Immature natural killer cell (primary cell): ENCODE measurements around the gene SPDYE4. TPM values are rescaled to one million over a fixed set of nuclear protein-coding genes. Genes with fewer than 3 reads are reported as not detected.
A peak's percentile ranks its signal among the peaks of the same experiment; 100 is the strongest.

Experiments
- DNase-seq, 3 donors: peaks; one replicate each; pipeline ENCODE4 v3.0.0; 2022; ENCODE audit warnings: mixed read lengths in 1 of 3
- H3K27ac Mint-ChIP-seq, 6 donors: one replicate each; pipeline ENCODE4 v1.8.0; 2020; ENCODE audit warnings: mixed read lengths in 6 of 6, mild to moderate bottlenecking in 5 of 6, inconsistent platforms in 4 of 6, moderate library complexity in 3 of 6
- H3K27me3 Mint-ChIP-seq, 3 donors: one replicate each; pipeline ENCODE4 v1.8.0; 2020 to 2021; ENCODE audit warnings: low read depth in 3 of 3, mild to moderate bottlenecking in 3 of 3, mixed read lengths in 3 of 3, moderate library complexity in 3 of 3, inconsistent platforms in 1 of 3
- H3K36me3 Mint-ChIP-seq, 3 donors: one replicate each; pipeline ENCODE4 v1.8.0; 2020; ENCODE audit warnings: mixed read lengths in 3 of 3, inconsistent platforms in 2 of 3, mild to moderate bottlenecking in 2 of 3
- H3K4me1 Mint-ChIP-seq, 2 donors: one replicate each; pipeline ENCODE4 v1.8.0; 2020; ENCODE audit warnings: inconsistent platforms in 2 of 2, mild to moderate bottlenecking in 2 of 2, mixed read lengths in 2 of 2, moderate library complexity in 1 of 2
- H3K4me3 Mint-ChIP-seq, 5 donors: one replicate each; pipeline ENCODE4 v1.8.0; 2020; ENCODE audit warnings: mild to moderate bottlenecking in 5 of 5, mixed read lengths in 5 of 5, inconsistent platforms in 3 of 5, moderate library complexity in 3 of 5
- H3K9me3 Mint-ChIP-seq, 6 donors: one replicate each; pipeline ENCODE4 v1.8.0; 2020; ENCODE audit warnings: mild to moderate bottlenecking in 6 of 6, mixed read lengths in 6 of 6, inconsistent platforms in 4 of 6, moderate library complexity in 3 of 6
- polyA plus RNA-seq, 3 donors: library from polyadenylated mRNA; unstranded; fragments of 300-500 nt; fragmentation: Illumina TruSeq; gene quantifications; one replicate each; pipeline ENCODE4 v1.2.3, GENCODE V29; 2021

The SPDYE4 gene
- polyA plus RNA-seq, 3 donors from 2014 or later: not detected

GRCh38 chr17:8757189-8757588, 1.2 kb downstream of the SPDYE4 start:
- DNase-seq: no peak
- H3K4me1 Mint-ChIP-seq: no peaks in the 10 kb centered on the region
- no peaks in the 10 kb centered on the region for H3K9me3 Mint-ChIP-seq
- H3K4me3 Mint-ChIP-seq: no peak overlapping the region
- H3K36me3 Mint-ChIP-seq: no peaks in the 10 kb centered on the region
- H3K27ac Mint-ChIP-seq: no peak overlapping the region
- H3K27me3 Mint-ChIP-seq: peaks cover 0 to 13% (median 3%) of the 10 kb centered on the region in 3 donors

GRCh38 chr17:8755590-8756255, 2.6 kb downstream of the SPDYE4 start:
- no peak for DNase-seq
- H3K9me3 Mint-ChIP-seq: no peaks in the 10 kb centered on the region
- no peaks in the 10 kb centered on the region for H3K4me1 Mint-ChIP-seq
- no peak overlapping the region for H3K27ac Mint-ChIP-seq
- peaks cover 0 to 13% (median 3%) of the 10 kb centered on the region in 3 donors for H3K27me3 Mint-ChIP-seq
- no peak overlapping the region for H3K4me3 Mint-ChIP-seq
- H3K36me3 Mint-ChIP-seq: no peaks in the 10 kb centered on the region

- Mint-ChIP-seq H3K27ac (no peak overlapping the region), H3K36me3 (no peaks in the 10 kb centered on the region), H3K4me1 (no peaks in the 10 kb centered on the region), H3K27me3 (peaks cover 0 to 7% (median 3%) of the 10 kb centered on the region in 3 donors), H3K9me3 (no peaks in the 10 kb centered on the region), H3K4me3 (no peak overlapping the region)
- DNase-seq: no peak
Observed at GRCh38 chr17:8754890-8755289, 3.5 kb downstream of the SPDYE4 start.

GRCh38 chr17:8753976-8754440, 4.3 kb downstream of the SPDYE4 start:
- Mint-ChIP-seq H3K27me3 (peaks cover 0 to 9% (median 2%) of the 10 kb centered on the region in 3 donors), H3K4me3 (no peak overlapping the region), H3K36me3 (no peaks in the 10 kb centered on the region), H3K27ac (no peak overlapping the region), H3K9me3 (no peaks in the 10 kb centered on the region), H3K4me1 (no peaks in the 10 kb centered on the region)
- no peak for DNase-seq

- Mint-ChIP-seq H3K27me3 (peaks cover 0 to 12% (median 2%) of the 10 kb centered on the region in 3 donors), H3K27ac (no peak overlapping the region), H3K9me3 (no peaks in the 10 kb centered on the region), H3K4me1 (no peaks in the 10 kb centered on the region), H3K36me3 (peaks cover 0 to 4% (median 0%) of the 10 kb centered on the region in 3 donors), H3K4me3 (no peak overlapping the region)
- DNase-seq: no peak
Observed at GRCh38 chr17:8753136-8753975, 5.0 kb downstream of the SPDYE4 start.

GRCh38 chr17:8749616-8750015, 8.7 kb downstream of the SPDYE4 start:
- no peak overlapping the region for H3K27ac Mint-ChIP-seq
- H3K9me3 Mint-ChIP-seq: no peaks in the 10 kb centered on the region
- H3K36me3 Mint-ChIP-seq: peaks cover 0 to 4% (median 0%) of the 10 kb centered on the region in 3 donors
- no peak overlapping the region for H3K4me3 Mint-ChIP-seq
- no peak for DNase-seq
- H3K27me3 Mint-ChIP-seq: peaks cover 6 to 16% (median 14%) of the 10 kb centered on the region in 3 donors
- peaks cover 0 to 10% of the 10 kb centered on the region in 2 donors for H3K4me1 Mint-ChIP-seq

GRCh38 chr17:8747742-8748141, 10.6 kb downstream of the SPDYE4 start:
- Mint-ChIP-seq H3K27ac (peak overlapping the region in 1 of 6 donors; percentile 14), H3K4me3 (no peak overlapping the region), H3K4me1 (peaks cover 0 to 10% of the 10 kb centered on the region in 2 donors), H3K9me3 (no peaks in the 10 kb centered on the region), H3K36me3 (peaks cover 0 to 4% (median 0%) of the 10 kb centered on the region in 3 donors), H3K27me3 (peaks cover 6 to 14% (median 14%) of the 10 kb centered on the region in 3 donors)
- DNase-seq: no peak

GRCh38 chr17:8746501-8747236, 11.7 kb downstream of the SPDYE4 start:
- Mint-ChIP-seq H3K9me3 (no peaks in the 10 kb centered on the region), H3K36me3 (peaks cover 0 to 4% (median 0%) of the 10 kb centered on the region in 3 donors), H3K4me3 (peak overlapping the region; percentile 86 to 93 (median 90)), H3K4me1 (peaks cover 0 to 10% of the 10 kb centered on the region in 2 donors), H3K27ac (peak overlapping the region; percentile 59 to 91 (median 80)), H3K27me3 (peaks cover 6 to 14% (median 14%) of the 10 kb centered on the region in 3 donors)
- DNase-seq: no peak

GRCh38 chr17:8745586-8746500, 12.5 kb downstream of the SPDYE4 start:
- H3K4me1 Mint-ChIP-seq: peaks cover 2 to 12% of the 10 kb centered on the region in 2 donors
- H3K4me3 Mint-ChIP-seq: peak overlapping the region; percentile 86 to 93 (median 90)
- H3K36me3 Mint-ChIP-seq: peaks cover 0 to 4% (median 0%) of the 10 kb centered on the region in 3 donors
- H3K9me3 Mint-ChIP-seq: no peaks in the 10 kb centered on the region
- H3K27me3 Mint-ChIP-seq: peaks cover 6 to 14% (median 14%) of the 10 kb centered on the region in 3 donors
- DNase-seq: peak; percentile 71 to 77 (median 75)
- peak overlapping the region; percentile 84 to 91 (median 88) for H3K27ac Mint-ChIP-seq

- H3K36me3 Mint-ChIP-seq: peaks cover 0 to 4% (median 0%) of the 10 kb centered on the region in 3 donors
- DNase-seq: no peak
Observed at GRCh38 chr17:8744086-8744785, 14.1 kb downstream of the SPDYE4 start.

GRCh38 chr17:8742819-8743218, 15.5 kb downstream of the SPDYE4 start:
- DNase-seq: no peak
- Mint-ChIP-seq H3K27ac (peak overlapping the region in 4 of 6 donors; percentile 12 to 57 (median 36)), H3K9me3 (no peaks in the 10 kb centered on the region), H3K27me3 (peaks cover 6 to 14% (median 10%) of the 10 kb centered on the region in 3 donors), H3K4me1 (peaks cover 14 to 25% of the 10 kb centered on the region in 2 donors), H3K4me3 (no peak overlapping the region), H3K36me3 (no peaks in the 10 kb centered on the region)

More at GRCh38 chr17:8744086-8744785, 14.1 kb downstream of the SPDYE4 start:
- peak overlapping the region; percentile 44 to 91 (median 76) for H3K27ac Mint-ChIP-seq
- H3K4me1 Mint-ChIP-seq: peaks cover 14 to 25% of the 10 kb centered on the region in 2 donors
- H3K27me3 Mint-ChIP-seq: peaks cover 6 to 14% (median 11%) of the 10 kb centered on the region in 3 donors
- H3K9me3 Mint-ChIP-seq: no peaks in the 10 kb centered on the region
- peak overlapping the region; percentile 63 to 90 (median 87) for H3K4me3 Mint-ChIP-seq

GRCh38 chr17:8742274-8742673, 16.1 kb downstream of the SPDYE4 start:
- Mint-ChIP-seq H3K27ac (no peak overlapping the region), H3K9me3 (no peaks in the 10 kb centered on the region), H3K4me1 (peaks cover 14 to 25% of the 10 kb centered on the region in 2 donors), H3K4me3 (no peak overlapping the region), H3K36me3 (no peaks in the 10 kb centered on the region), H3K27me3 (peaks cover 6 to 13% (median 10%) of the 10 kb centered on the region in 3 donors)
- no peak for DNase-seq
